AG10803 (cell line): ENCODE results near the gene SMPD3.
A peak's percentile ranks its signal among the peaks of the same experiment; 100 is the strongest.

Experiments
- DNase-seq: peaks from one replicate; pipeline ENCODE4 v3.0.0; 2010; ENCODE audit warnings: low read depth
- H3K4me3 ChIP-seq: 2 replicates; pipeline ENCODE4 v1.5.1; 2011; ENCODE audit warnings: mild to moderate bottlenecking, low read length, control low read depth
- TF ChIP-seq, protein P1 (sequence below): conservative IDR thresholded peaks from 2 replicates; pipeline ENCODE4 v1.5.1; 2011; ENCODE audit warnings: mild to moderate bottlenecking, low read length, control low read depth, inconsistent platforms

The SMPD3 gene

DNA sequence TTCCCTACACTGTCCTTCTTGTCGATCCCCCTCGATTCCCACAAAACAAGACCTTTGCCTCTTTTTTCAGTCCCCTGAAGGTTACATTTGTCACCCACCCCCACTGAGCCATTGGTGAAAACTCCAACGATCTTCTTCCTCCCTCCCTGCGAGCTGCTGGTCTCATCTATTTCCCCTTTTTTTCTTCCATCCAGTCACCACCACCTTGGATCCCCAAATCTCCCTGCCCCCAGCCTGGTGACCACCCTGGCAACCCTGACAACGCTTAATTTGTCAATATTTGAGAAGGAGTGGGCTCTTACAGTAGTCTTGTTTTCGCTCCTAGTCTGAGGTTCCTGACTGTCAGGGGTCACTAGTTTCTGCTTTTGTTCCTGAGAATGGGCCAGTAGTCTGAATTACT is 62.9 kb downstream of the SMPD3 start:
- DNase-seq = no peak
- H3K4me3 ChIP-seq = no peak overlapping the region
- TF ChIP-seq, protein P1, sequence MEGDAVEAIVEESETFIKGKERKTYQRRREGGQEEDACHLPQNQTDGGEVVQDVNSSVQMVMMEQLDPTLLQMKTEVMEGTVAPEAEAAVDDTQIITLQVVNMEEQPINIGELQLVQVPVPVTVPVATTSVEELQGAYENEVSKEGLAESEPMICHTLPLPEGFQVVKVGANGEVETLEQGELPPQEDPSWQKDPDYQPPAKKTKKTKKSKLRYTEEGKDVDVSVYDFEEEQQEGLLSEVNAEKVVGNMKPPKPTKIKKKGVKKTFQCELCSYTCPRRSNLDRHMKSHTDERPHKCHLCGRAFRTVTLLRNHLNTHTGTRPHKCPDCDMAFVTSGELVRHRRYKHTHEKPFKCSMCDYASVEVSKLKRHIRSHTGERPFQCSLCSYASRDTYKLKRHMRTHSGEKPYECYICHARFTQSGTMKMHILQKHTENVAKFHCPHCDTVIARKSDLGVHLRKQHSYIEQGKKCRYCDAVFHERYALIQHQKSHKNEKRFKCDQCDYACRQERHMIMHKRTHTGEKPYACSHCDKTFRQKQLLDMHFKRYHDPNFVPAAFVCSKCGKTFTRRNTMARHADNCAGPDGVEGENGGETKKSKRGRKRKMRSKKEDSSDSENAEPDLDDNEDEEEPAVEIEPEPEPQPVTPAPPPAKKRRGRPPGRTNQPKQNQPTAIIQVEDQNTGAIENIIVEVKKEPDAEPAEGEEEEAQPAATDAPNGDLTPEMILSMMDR = no peak

DNA sequence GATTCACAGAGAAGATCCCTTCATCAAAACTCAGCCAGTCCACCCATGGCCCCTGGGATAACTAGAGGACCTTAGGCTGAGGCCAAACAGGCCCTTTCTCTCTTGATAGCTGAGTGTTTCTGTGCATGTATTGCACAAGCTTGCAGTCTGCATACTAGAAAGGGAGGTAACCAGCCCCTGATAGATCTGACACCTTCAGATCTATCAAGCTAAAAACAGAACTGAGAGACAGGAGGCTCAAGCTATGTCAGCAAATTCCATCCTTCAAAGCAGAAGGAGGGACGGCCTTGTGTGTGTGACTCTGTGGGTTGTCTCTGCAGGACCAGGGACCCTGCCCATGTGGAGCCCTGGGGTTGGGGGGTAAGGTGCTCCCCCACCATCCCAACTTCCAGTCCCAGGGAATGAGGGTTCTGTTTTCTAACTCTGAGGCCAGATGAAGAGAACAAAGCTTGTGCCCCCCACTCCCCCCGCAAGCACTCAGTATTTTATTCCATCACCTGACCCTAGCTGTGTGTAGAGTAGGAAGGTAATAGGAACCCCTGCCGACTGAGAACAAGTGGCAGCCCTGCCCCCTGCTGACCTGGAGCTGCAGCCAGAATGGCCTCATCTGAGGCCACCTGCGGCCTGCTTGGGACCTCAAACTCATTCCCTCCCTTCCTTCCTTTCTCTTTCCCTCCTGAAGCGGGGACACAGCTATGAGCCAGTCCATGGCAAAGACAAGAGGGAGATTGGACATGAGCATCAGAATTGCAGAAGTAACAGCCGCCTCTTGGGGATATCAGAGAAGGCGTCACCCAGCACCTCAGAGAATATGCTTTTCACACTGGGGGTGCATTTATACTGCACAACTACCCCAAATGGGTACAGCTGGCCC is 63.8 kb downstream of the SMPD3 start:
- TF ChIP-seq, protein P1 = no peak
- no peak overlapping the region for H3K4me3 ChIP-seq
- no peak for DNase-seq

DNA sequence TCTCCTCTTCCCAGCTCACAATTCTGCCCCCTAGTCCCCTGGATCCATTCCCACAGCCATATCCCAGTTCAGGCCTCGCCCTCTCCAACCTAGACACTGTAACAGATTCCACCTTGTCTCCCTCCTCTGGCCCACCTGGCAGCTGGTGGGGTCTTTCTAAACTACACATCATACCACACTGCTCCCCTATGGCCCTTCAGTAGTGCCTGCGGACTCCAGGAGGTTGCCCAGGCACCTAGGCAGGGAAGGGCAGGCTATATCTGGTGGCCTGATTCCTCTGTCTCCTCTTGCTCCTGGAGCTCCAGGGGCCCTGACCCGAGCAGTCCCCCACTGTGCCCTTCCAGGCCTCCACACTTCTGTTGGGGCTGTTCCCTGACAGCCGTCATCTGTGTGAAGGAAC is 64.5 kb downstream of the SMPD3 start:
- DNase-seq = no peak
- no peak overlapping the region for H3K4me3 ChIP-seq
- TF ChIP-seq, protein P1 = no peak

DNA sequence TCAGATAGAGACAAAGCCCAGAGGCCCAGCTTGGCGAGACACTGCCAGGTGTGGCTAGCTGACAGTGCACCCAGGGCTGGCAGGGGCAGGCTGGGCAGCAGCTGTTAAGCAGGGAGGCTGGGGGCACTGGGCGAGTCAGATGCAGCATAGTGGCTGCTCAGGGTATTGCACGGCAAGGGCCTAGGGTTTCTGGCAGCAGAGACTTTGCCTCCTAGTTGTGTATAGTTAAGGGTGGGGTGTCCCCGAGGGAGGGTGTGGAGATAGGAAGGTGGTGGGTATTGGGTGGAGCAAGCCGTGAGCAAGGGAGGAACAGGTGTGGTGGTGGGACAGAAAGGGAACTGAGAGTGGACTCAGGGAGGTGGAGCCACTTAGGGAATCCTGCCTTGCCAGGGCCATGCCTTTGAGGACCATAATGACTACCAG is 66.0 kb downstream of the SMPD3 start:
- DNase-seq = no peak
- H3K4me3 ChIP-seq = no peak overlapping the region
- TF ChIP-seq, protein P1 = peak; percentile 11; the same call in 1 of the 2 replicates

DNA sequence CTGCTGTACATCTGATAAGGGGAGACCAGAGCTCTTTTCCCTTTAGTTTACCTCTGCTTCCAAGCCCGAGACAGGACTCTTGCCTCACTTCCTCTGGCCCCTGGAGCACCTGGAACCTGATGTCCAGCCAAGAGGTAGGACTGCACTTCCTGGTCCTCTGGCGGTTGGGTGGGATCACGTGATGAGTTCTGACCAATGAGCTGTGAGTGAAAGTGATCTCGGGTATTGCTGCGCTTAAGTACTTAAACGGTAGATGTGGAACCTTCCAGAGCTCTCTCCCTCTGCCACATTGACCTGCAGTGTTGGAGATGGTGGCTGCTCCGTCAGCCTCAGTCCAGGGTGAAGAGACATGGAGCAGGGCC is 67.0 kb downstream of the SMPD3 start:
- no peak for DNase-seq
- TF ChIP-seq, protein P1 = no peak
- H3K4me3 ChIP-seq = no peak overlapping the region

DNA sequence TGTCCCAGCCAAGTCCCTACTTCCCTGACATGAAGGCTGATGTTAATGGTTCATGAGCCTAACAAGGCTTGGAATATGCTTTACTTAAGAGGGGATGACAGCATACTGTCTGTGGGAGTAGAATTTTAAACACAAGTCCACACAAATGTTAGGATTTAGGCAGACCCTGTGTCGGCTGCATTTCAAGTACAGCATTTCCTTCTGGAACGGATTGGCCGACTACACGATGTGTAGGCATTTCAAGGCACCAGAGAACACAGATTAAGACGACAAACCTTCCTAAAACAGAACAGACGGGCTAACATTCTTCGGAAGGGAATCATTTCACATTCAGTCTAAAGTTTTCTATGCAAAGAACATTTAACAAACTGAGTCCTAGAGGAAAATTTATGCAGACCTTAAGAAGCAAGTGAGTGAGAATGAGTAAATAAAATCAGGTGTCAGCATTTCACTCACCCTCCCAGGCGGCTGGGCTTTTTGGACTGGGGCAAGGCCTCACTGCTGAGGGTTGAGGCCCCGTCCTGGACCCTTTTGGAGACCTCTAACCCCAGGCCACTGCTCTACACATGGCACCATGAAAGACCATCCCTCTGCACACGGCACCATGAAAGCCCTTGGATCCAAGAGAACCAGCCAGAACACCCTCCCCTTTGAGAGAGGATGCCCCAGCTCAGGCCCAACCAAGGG is 67.5 kb downstream of the SMPD3 start:
- TF ChIP-seq, protein P1 = no peak
- H3K4me3 ChIP-seq = no peak overlapping the region
- DNase-seq = no peak

DNA sequence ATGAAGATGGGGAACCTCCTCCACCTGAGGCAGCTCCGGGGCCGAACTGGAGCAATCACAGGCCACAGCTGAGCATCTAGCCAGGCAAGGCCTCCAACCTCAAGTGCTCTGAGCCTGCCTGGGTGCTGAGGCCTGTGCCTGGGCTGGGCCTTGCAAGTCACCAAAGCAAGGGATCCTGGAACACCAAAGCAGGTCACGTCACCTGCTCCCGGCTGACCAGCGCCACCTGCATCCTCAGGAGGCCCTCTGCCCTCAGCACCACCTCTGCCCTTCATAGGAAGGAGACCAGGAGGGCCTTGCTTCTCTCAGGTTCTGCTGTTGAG is 68.0 kb downstream of the SMPD3 start:
- H3K4me3 ChIP-seq = no peak overlapping the region
- TF ChIP-seq, protein P1 = no peak
- no peak for DNase-seq
